COLO829 (cell line): ENCODE data around the gene KCNAB1.
"Not testable (repeated sequence)": the region's sequence is repeated elsewhere in the genome, so short reads cannot be mapped to it uniquely, and the experiment has no call there.

Source experiments
- DNase-seq: peaks from one replicate; pipeline ENCODE4 v3.0.0; 2012; ENCODE audit warnings: low spot score

KCNAB1 gene

GRCh38 chr3:156271995-156272719 lies 151.8 kb downstream of the KCNAB1 start:
- DNase-seq = no peak

GRCh38 chr3:156273111-156273694 lies 152.8 kb downstream of the KCNAB1 start:
- no peak for DNase-seq

DNA sequence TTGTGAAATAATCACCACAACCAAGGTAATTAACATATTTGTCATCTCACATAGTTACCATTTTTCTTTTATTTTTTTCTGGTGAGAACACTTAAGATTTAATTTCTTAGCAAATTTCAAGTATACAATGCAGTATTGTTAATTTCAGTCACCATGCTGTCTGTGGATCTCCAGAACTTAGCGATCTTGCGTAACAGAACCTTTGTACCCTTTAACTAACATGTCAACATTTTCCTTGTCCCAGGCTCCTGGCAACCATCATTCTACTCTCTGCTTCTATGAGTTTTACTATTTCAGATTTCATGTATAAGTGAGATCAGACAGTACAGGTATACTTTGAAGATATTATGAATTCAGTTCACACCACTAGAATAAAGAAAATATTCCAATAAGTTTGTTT lies 154.4 kb downstream of the KCNAB1 start:
- DNase-seq = no peak

DNA sequence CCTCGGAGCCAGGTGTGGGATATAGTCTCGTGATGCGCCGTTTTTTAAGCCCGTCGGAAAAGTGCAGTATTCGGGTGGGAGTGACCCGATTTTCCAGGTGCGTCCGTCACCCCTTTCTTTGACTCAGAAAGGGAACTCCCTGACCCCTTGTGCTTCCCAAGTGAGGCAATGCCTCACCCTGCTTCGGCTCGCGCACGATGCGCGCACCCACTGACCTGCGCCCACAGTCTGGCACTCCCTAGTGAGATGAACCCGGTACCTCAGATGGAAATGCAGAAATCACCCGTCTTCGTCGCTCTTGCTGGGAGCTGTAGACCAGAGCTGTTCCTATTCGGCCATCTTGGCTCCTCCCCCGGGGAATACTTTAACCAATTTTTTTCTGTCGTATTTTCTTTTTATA lies 164.3 kb downstream of the KCNAB1 start:
- not testable (repeated sequence) for DNase-seq

DNA sequence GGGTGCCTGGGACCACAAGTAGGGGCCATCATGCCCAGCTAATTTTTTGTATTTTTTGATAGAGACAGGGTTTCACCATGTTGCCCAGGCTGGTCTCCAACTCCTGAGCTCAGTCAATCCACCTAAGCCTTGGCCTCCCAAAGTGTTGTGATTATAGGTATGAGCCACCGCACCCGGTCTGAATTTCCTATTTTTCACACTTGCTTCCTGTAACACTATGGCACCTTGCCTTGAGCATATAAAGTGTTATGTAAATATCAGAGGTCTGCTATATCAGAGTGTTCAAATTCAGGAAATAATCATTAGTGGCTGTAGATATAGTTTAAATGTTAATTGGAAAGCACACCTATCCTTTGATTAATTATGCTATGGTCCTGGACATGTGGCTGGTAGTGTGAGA lies 165.2 kb downstream of the KCNAB1 start:
- DNase-seq = no peak

DNA sequence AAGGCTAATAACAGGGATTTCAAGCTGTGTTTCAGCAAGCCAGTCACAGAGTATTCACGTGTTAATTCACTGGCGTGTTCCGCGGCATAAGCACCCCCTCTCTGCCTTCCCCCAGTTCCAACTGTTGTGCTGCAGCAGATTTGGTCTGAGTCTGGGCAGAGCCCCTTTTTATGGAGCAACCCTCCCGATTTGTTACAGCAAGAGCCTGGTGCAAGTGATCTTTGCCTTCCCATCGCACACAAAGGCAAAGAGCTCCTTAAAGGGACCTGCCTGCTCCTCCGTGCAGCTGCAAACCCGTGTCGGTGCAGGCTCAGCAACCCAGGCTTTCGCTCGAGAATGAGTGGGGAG lies 170.5 kb downstream of the KCNAB1 start:
- DNase-seq = no peak

DNA sequence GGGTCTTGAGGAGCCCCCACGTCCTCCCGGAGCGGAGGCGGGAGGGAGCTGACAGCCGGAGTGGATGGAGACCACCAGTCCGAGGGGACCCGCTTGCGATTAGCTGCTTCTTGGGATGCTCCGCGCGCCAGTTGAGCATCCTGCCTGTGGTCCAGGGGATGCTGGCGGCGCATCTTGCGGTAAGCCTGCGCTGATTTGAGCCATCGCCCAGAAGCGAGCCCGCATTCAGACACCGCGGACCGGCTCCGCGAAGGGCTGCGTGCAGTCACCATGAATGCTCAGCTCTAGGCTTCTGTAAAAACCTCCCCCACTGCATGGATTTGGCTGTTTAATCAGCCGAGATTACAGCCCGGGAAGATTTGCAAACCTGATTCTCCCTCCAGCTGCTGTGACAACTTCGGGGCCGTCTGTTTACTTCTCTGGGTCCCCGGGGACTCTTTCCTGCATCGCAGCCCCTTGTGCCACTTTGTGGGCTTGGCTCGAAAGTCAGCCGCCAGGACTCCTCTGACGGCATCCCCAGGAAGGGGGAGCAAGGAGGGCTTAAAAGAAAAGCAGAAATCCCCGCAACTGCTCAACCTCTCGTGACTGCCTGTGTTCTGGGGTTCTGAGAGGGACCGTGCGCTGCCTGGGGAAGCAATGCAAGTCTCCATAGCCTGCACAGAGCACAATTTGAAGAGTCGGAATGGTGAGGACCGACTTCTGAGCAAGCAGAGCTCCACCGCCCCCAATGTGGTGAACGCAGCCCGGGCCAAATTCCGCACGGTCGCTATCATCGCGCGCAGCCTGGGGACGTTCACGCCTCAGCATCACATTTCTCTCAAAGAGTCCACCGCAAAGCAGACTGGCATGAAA lies 171.1 kb downstream of the KCNAB1 start:
- DNase-seq = no peak

- no peak for DNase-seq
These were observed 173.2 kb downstream of the KCNAB1 start for GRCh38 chr3:156293566-156293965.

GRCh38 chr3:156297582-156297981 lies 177.2 kb downstream of the KCNAB1 start:
- no peak for DNase-seq

- DNase-seq = no peak
These were observed 177.6 kb downstream of the KCNAB1 start for GRCh38 chr3:156298014-156298413.

GRCh38 chr3:156298938-156299337 lies 178.6 kb downstream of the KCNAB1 start:
- no peak for DNase-seq

DNA sequence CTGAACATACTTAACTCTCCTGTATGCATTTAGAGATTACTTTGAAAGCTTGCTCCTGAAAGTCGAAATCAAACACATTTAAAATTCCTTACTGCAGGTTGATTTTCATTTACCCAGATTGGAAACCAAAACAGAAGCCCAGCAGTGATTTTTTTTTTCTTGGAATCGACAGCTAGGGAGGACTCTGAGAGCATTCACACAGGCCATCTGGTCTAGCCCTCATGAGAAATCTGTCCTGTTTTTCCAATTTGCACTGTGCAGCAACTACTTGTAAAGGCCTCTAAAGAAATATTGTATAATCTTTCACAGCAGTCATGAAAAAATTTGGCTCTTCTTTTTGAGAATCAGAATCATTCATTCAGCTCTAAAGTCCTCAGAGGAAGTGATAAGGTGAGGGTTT lies 179.2 kb downstream of the KCNAB1 start:
- DNase-seq = no peak

DNA sequence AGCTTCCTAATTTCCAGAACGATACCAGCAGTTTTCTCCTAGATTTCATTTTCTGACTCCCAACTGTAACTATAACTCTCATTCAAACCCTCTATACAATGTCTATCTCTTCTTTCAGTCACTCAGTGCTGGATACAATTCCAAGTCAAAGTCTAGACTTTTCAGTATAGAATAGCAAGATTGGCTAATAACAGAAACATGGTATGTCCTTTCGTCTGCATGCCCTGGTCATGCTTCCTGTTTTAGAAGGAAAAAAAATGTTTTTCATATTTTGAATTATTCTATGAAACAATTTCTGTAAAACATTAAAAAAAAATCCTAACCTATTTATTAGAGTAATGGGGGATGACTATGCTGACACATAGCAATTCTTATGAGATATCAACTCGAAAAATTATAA lies 180.0 kb downstream of the KCNAB1 start:
- DNase-seq = no peak

DNA sequence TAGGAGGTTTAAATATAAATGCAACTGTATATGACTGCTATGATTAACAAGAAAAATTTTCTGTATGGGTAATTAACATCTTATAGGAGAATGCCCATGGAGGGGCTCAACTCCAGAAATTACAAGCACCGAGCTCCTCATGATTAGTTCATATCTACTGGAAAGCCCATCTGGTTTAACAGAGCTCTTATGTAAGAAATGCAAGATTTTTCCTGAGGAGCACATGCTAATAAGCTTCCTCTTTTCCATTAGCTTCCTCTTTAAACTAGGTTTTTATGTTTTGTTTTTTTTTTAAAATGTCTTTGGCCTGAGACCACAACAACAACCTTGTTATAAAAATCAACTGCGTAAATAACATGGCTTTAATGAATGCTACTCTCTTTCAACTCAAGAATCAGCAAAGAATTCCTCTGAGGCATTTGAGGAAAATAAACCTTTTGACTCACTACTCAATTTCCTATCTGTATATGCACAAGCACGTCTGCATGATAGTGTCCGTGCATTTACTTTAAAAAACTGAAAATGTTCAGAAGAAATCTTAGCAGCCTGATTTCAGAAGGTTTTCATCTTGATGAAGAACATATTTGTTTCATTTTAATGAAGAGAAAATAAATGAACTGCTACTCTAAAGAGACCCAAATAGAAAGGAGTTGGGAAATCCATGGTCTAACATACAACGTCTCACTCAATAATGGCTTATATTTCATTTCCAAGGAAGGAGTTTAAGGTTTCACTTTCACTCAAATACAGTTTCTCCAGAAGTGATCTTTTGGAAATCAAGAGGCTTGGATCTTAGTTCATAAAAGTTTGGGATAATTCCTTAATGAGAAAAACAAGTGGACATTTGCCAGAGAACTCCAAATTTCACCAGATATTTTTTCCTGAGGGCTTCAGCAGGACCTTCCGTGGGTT lies 180.8 kb downstream of the KCNAB1 start:
- peak; percentile 35 for DNase-seq

DNA sequence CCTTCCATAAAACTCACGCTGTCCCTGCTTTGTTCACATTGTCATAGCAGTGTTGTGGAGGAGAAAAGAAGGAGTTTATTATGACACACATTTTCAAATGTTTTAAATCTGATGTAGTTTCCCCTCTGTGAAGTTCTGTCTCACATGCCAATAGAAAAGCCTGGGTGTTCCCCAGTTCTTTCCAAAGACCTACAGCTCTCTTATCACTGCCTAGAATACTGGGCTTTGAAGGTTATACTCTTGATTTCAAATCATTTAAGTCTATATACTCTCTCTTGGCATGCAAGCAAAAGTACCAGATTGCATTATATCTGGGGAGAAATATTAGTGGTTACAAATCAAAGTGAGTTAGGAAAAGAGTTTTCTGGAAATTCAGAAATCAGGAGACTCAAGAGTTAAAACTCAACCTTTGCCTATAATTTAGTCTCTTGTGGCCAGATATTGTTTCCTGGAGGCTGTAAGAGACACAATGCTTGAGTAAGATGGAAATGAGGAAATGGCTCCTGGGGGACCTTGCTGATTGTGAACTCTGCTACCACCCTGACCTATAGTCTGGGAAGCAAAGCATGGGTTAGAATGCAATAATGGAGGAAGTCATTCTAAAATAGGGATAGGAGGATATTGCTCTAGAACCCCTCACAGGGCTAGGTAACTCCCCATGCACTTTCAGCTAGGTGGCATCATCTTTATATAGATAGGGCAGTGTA lies 182.8 kb downstream of the KCNAB1 start:
- DNase-seq = no peak

DNA sequence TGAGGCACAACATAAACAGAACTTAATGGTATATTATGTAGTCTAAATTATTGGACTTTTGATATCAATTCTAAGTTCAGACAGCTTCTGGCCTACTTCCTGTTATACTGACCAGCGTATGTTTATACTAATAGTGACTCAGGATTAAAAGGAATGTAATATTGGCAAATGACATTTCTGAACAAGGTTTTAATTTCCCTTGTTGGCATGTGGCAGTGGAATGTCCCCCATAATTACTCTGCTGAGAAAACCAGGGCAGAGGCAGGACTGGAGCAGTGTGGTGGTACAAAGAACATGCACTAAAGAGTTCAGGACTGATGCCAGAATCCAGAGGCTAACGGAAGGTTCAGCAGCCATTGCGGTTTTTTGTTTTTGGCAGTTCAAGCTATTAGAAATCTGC lies 184.0 kb downstream of the KCNAB1 start:
- DNase-seq = no peak

- DNase-seq = no peak
These were observed 185.3 kb downstream of the KCNAB1 start for GRCh38 chr3:156305672-156306071.

DNA sequence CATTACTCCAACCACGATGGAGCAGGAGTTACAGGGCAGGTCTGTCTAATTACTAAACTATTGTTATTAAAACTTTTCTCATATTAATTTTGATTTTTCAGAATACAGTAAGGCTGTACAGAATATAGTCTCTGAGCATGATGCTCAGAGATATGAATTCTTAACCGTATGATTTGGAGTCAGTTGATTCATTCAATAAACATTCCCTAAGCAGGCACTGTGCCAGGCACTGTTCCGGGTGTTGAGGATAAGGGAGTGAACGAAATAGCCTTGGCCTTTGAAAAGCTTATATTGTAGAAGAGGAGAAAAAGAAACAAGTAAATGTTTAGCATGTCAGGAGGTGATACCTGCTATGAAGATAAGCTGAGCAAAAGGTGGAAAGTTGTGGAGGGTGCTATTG lies 187.3 kb downstream of the KCNAB1 start:
- DNase-seq = peak; percentile 35

GRCh38 chr3:156311431-156311830 lies 191.1 kb downstream of the KCNAB1 start:
- DNase-seq = no peak

GRCh38 chr3:156311930-156312329 lies 191.6 kb downstream of the KCNAB1 start:
- DNase-seq = no peak

- no peak for DNase-seq
These were observed 195.7 kb downstream of the KCNAB1 start for GRCh38 chr3:156316076-156316475.
